GM23248 (cell line): ENCODE measurements around the gene GINS2.

Experiments used
- EZH2 ChIP-seq: fragments of 200-600 bp; sonication (generic); IDR thresholded peaks from 2 replicates; pipeline ENCODE4 v1.6.1; 2018; ENCODE audit warnings: antibody characterized with exemption, mild to moderate bottlenecking; ENCODE audit not compliant: insufficient read depth, poor library complexity, severe bottlenecking
- EZH2phosphoT487 ChIP-seq: fragments of 200-600 bp; sonication (generic); IDR thresholded peaks from 2 replicates; pipeline ENCODE4 v1.6.1; 2018; ENCODE audit warnings: antibody characterized with exemption, moderate library complexity, mild to moderate bottlenecking, low read depth; ENCODE audit not compliant: insufficient read depth

GRCh38 chr16:85639529-85640253 lies 49.1 kb downstream of the GINS2 start:
- TF ChIP-seq EZH2: no peak
- no peak for TF ChIP-seq EZH2phosphoT487
